Astrocyte of the cerebellum (primary cell): ENCODE results near the gene TADA2B.

Experiments used
- DNase-seq: peaks from one replicate; pipeline ENCODE4 v3.0.0-alpha.2; 2011; ENCODE audit warnings: low read depth
- H3K4me3 ChIP-seq: 2 replicates; pipeline ENCODE4 v1.5.1; 2011; ENCODE audit warnings: mild to moderate bottlenecking, low read depth, low read length, moderate library complexity
- in situ Hi-C: cut with HindIII; loops from 2 replicates; pipeline ENCODE4 v1.10.0; 2017; ENCODE audit warnings: low sequenced_read_pairs
- TF ChIP-seq, protein P1 (sequence below): IDR thresholded peaks from 2 replicates; pipeline ENCODE4 v1.5.1; 2012; ENCODE audit warnings: low read length, low read depth, moderate library complexity, mild to moderate bottlenecking; ENCODE audit errors: missing control alignments

TADA2B gene, protein sequence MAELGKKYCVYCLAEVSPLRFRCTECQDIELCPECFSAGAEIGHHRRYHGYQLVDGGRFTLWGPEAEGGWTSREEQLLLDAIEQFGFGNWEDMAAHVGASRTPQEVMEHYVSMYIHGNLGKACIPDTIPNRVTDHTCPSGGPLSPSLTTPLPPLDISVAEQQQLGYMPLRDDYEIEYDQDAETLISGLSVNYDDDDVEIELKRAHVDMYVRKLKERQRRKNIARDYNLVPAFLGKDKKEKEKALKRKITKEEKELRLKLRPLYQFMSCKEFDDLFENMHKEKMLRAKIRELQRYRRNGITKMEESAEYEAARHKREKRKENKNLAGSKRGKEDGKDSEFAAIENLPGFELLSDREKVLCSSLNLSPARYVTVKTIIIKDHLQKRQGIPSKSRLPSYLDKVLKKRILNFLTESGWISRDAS

DNA sequence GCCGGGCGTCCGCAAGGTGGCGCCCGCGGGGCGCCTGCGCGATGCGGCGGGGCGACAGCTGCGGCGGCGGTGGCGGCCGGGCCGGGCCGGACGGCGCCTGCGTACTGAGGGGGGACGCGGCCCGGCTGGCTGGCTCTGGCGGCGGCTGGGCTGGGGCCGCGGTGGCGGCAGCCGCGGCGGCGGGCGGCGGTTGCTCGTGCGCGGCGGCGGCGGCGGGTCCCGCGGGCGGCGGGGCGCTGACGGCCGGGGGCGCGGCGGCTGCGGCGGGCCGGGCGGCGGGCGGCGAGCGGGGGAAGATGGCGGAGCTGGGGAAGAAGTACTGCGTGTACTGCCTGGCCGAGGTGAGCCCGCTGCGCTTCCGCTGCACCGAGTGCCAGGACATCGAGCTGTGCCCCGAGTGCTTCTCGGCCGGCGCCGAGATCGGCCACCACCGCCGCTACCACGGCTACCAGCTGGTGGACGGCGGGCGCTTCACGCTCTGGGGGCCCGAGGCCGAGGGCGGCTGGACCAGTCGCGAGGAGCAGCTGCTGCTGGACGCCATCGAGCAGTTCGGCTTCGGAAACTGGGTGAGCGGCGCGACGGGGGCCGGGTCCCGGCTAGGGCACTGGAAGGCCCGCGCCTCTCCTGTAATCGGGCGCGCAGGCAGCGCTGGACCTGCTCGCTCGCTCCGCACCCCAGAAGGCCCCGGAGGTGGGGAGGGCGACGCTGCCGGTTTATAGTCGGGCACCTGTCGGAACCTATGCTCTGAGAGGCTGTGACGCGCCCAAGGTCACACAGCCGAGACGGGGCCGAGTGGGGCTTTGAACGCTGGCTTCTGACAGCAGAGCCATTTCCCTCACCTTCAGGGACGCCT lies at the start of gene TADA2B:
TSS of gene TADA2B (plus strand) at position 89 of the 853 bp plus-strand sequence. CDS start at position 297, 208 bp downstream.
- peak within 1 kb of the TSS; percentile 90 for H3K4me3 ChIP-seq
- in situ Hi-C loops: no loop called here
- no peak for DNase-seq
- TF ChIP-seq, protein P1, sequence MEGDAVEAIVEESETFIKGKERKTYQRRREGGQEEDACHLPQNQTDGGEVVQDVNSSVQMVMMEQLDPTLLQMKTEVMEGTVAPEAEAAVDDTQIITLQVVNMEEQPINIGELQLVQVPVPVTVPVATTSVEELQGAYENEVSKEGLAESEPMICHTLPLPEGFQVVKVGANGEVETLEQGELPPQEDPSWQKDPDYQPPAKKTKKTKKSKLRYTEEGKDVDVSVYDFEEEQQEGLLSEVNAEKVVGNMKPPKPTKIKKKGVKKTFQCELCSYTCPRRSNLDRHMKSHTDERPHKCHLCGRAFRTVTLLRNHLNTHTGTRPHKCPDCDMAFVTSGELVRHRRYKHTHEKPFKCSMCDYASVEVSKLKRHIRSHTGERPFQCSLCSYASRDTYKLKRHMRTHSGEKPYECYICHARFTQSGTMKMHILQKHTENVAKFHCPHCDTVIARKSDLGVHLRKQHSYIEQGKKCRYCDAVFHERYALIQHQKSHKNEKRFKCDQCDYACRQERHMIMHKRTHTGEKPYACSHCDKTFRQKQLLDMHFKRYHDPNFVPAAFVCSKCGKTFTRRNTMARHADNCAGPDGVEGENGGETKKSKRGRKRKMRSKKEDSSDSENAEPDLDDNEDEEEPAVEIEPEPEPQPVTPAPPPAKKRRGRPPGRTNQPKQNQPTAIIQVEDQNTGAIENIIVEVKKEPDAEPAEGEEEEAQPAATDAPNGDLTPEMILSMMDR: no peak

DNA sequence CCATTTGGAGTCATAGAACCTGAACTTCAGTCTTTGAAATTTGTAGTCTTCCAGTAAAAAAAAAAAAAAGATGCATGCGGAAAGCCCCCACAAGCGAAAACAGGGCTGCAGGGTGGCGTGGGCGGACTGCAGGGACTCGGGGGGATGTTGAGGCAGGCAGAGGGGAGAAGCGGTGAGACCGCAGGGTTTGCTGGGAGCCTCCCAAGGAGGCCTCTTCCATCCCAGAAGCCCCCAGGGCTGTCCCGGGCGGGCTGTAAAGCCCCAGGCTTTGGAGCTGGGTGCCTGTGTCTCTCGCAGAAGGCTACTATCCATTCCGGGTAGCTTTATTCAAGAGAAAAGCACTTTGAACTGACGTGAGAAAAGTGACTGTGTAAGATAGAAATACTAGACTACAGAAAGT lies 46.7 kb upstream of the TADA2B start:
- in situ Hi-C loops: no loop called here
- DNase-seq: no peak
- TF ChIP-seq, protein P1: no peak
- no peak overlapping the region for H3K4me3 ChIP-seq

DNA sequence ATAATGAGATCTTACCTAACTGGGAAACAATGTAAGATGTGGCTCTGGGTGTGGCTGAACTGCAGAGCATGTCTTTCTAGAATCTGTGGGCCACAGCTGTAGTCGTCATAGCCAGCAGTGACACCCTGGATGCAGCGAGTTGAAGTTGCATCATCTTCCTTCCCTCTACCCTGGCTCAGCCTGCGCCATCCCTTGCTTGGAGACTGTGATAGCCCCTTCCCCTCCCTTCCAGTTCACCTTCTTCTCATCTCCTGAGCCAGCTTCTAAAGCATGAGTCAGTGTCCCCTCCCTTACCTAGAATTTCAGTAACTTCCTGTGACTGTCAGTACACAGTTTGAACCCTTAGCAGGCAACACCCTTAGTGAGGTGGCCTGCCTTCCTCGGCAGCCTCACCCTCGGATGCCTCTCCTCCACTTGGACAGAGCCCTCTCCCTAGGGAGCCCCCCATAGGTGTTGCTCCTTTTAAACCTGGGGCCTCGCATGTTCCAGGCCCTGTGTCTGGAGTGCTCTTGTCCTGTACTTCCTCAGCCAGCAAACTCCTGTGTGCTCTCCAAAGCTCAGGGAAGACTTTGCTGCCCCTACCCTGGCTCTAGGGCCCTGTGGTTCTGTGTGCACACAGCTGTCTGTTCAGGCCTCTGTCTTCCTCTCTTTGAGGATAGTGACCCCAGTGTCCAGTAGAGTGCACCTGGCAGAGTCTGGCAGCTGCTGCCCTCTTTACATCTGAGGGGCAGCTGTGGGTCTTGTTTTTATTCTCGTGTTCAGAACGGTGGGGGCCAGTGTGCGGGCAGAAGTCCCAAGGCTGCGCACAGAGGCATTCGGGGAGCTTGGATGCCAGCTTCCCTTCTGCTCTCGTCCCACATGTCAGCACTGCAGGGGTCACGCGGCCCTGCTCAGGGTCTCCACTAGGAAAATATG lies 43.7 kb upstream of the TADA2B start:
- no peak for DNase-seq
- TF ChIP-seq, protein P1: no peak
- in situ Hi-C loops: no loop called here
- H3K4me3 ChIP-seq: no peak overlapping the region

DNA sequence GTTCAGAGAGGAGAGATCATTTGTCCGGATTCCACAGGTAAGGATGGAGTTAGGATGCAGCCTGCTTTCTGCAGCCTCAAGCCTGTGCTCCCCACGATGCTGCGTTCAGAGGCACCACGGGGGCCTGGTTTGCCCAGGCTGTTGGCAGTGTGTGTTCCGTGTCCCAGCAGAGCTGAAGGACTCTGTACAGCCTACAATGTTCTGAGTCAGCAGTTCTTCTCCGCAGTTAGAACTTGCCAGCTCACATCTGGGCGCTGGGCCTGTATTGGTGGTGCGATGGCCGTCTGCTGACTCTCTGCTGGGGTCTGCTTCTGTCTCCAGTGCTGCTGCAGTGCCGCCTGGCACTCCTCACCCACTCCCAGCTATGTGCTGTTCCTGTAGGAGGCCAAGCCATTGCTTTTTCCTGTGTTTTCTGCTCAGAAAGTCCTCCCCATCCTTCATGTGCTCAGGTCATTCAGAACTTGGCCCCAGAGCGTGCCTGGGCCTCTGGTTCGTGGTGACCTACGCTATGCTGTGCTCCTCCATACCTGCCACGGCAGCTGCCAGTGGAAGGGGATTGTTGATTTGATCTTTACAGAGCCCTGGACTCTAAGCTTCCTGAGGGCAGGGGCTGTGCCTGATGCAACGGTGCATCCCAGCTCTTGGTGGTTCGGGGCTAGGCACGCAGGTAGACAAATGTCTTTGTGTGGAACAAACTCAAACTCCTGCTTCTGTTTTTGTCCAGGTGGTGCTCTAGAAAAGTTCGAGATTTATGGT lies 42.6 kb upstream of the TADA2B start:
- no peak overlapping the region for H3K4me3 ChIP-seq
- no peak for DNase-seq
- in situ Hi-C loops: no loop called here
- TF ChIP-seq, protein P1: no peak

DNA sequence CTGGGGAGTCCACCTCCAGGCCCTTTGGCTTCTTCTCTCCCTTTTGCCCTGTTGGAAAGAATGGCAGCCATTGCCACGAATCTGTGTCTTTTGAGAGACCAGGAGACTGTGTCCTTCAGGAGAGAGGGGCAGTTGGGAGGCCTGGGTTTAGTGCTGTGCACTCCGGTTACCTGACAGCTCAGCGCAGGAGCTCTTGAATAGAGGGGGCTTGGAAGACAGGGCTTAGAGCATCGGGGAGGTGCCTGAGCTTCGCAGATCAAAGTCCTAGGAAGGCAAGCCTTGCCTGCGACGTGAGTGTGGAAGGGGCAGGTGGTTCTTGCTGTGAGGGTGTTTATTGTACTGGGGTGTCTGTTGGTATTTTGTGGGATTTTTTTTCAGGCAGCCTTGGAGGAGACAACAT lies 41.9 kb upstream of the TADA2B start:
- H3K4me3 ChIP-seq: no peak overlapping the region
- in situ Hi-C loops: no loop called here
- TF ChIP-seq, protein P1: no peak
- DNase-seq: no peak
